Body of pancreas (tissue), 4 donors: ENCODE results near the gene KRT20.

ENCODE experiments used
- CTCF ChIP-seq, 7 experiments: fragments of 450-650 bp in 4 of 7; fragments of 200-600 bp in 3 of 7; sonication (generic) in 3 of 7; IDR thresholded peaks; one replicate each; pipeline ENCODE4 v1.5.1; 2016 to 2019; ENCODE audit warnings: antibody characterized with exemption in 7 of 7
- POLR2A ChIP-seq, 3 donors: fragments of 450-650 bp; IDR thresholded peaks; one replicate each; pipeline ENCODE4 v1.6.1; 2016; ENCODE audit warnings: antibody characterized with exemption in 3 of 3, mild to moderate bottlenecking in 2 of 3

- TF ChIP-seq CTCF (IDR thresholded peaks at IDR 0.05) (no peak), POLR2A (IDR thresholded peaks at IDR 0.05) (no peak)
Measured at GRCh38 chr17:40849723-40850122, 35.3 kb downstream of the KRT20 start.
